H7 (cell line): Measurements from ENCODE around the gene FSTL3. TPM values are rescaled to one million over a fixed set of nuclear protein-coding genes. Genes with fewer than 3 reads are reported as not detected.
A peak's percentile ranks its signal among the peaks of the same experiment; 100 is the strongest.
"Not testable (repeated sequence)": the region's sequence is repeated elsewhere in the genome, so short reads cannot be mapped to it uniquely, and the experiment has no call there.

Experiments
- DNase-seq: peaks from one replicate; pipeline ENCODE4 v3.0.0; 2012
- H3K27me3 ChIP-seq: 2 replicates; pipeline ENCODE4 v1.6.0; 2011; ENCODE audit warnings: mild to moderate bottlenecking, low read length; ENCODE audit not compliant: control insufficient read depth, insufficient read depth
- H3K36me3 ChIP-seq: replicated peaks from 2 replicates; pipeline ENCODE4 v1.5.1; 2011; ENCODE audit warnings: low read length; ENCODE audit not compliant: control insufficient read depth, insufficient read depth
- H3K4me3 ChIP-seq: 2 replicates; pipeline ENCODE4 v1.5.1; 2011; ENCODE audit warnings: low read depth, mild to moderate bottlenecking, control low read depth, low read length, moderate library complexity; ENCODE audit not compliant: insufficient read depth
- total RNA-seq: library from RNA; depleted of rRNA; stranded (reverse); fragments of >200 nt; shearing (Covaris generic); gene quantifications from 2 replicates; pipeline ENCODE4 v1.2.3, GENCODE V29; 2014

The FSTL3 gene
- total RNA-seq, 1 experiment from 2014 or later = 9.7 TPM

GRCh38 chr19:680287-681028 lies 4.3 kb downstream of the FSTL3 start:
- Histone ChIP-seq H3K4me3 (peak overlapping the region; percentile 67), H3K27me3 (peaks cover 14% of the 10 kb centered on the region), H3K36me3 (no peaks in the 10 kb centered on the region)
- peak; percentile 100 for DNase-seq

- Histone ChIP-seq H3K4me3 (peak overlapping the region; percentile 51; the same call in 1 of the 2 replicates), H3K36me3 (no peaks in the 10 kb centered on the region), H3K27me3 (peaks cover 11% of the 10 kb centered on the region)
- peak; percentile 99 for DNase-seq
These were observed 5.1 kb downstream of the FSTL3 start for GRCh38 chr19:681029-682019.

- Histone ChIP-seq H3K36me3 (no peaks in the 10 kb centered on the region), H3K27me3 (no peaks in the 10 kb centered on the region; the same call in 1 of the 2 replicates), H3K4me3 (no peak overlapping the region)
- no peak for DNase-seq
These were observed 6.6 kb downstream of the FSTL3 start for GRCh38 chr19:682678-683320.

- no peak overlapping the region for H3K4me3 ChIP-seq
- H3K27me3 ChIP-seq = no peaks in the 10 kb centered on the region
- peak; percentile 61 for DNase-seq
- H3K36me3 ChIP-seq = no peaks in the 10 kb centered on the region
These were observed 9.3 kb downstream of the FSTL3 start for GRCh38 chr19:685454-685931.

GRCh38 chr19:686589-687297 lies 10.6 kb downstream of the FSTL3 start:
- Histone ChIP-seq H3K36me3 (no peaks in the 10 kb centered on the region), H3K27me3 (no peaks in the 10 kb centered on the region), H3K4me3 (no peak overlapping the region)
- DNase-seq = no peak

GRCh38 chr19:687569-688166 lies 11.5 kb downstream of the FSTL3 start:
- H3K27me3 ChIP-seq = no peaks in the 10 kb centered on the region
- H3K36me3 ChIP-seq = no peaks in the 10 kb centered on the region
- no peak overlapping the region for H3K4me3 ChIP-seq
- DNase-seq = no peak

- Histone ChIP-seq H3K36me3 (no peaks in the 10 kb centered on the region), H3K27me3 (no peaks in the 10 kb centered on the region), H3K4me3 (no peak overlapping the region)
- DNase-seq = no peak
These were observed 12.0 kb downstream of the FSTL3 start for GRCh38 chr19:688214-688613.

GRCh38 chr19:688992-689391 lies 12.8 kb downstream of the FSTL3 start:
- DNase-seq = no peak
- H3K36me3 ChIP-seq = no peaks in the 10 kb centered on the region
- no peaks in the 10 kb centered on the region for H3K27me3 ChIP-seq
- H3K4me3 ChIP-seq = no peak overlapping the region

- H3K4me3 ChIP-seq = no peak overlapping the region
- H3K36me3 ChIP-seq = no peaks in the 10 kb centered on the region
- no peak for DNase-seq
- H3K27me3 ChIP-seq = no peaks in the 10 kb centered on the region
These were observed 14.0 kb downstream of the FSTL3 start for GRCh38 chr19:690203-690602.

- peak; percentile 64 for DNase-seq
- H3K27me3 ChIP-seq = no peaks in the 10 kb centered on the region
These were observed 18.5 kb downstream of the FSTL3 start for GRCh38 chr19:694481-695351.

GRCh38 chr19:695352-695949 lies 19.3 kb downstream of the FSTL3 start, which contains the start of gene PRSS57:
Gene PRSS57 (minus strand): TSS chr19:695452. CDS start chr19:695430, 22 bp downstream.
- H3K36me3 ChIP-seq = no peaks in the 10 kb centered on the region
- H3K27me3 ChIP-seq = no peaks in the 10 kb centered on the region
- DNase-seq = no peak
- H3K4me3 ChIP-seq = no peak within 1 kb of the TSS

More at GRCh38 chr19:694481-695351, 18.5 kb downstream of the FSTL3 start:
- H3K36me3 ChIP-seq = no peaks in the 10 kb centered on the region
- H3K4me3 ChIP-seq = no peak overlapping the region

- H3K27me3 ChIP-seq, DNase-seq, H3K4me3 ChIP-seq, H3K36me3 ChIP-seq: not testable (repeated sequence)
These were observed 22.3 kb downstream of the FSTL3 start for GRCh38 chr19:698529-698928.
